ENCODE data around the gene HLA-C.

DNA sequence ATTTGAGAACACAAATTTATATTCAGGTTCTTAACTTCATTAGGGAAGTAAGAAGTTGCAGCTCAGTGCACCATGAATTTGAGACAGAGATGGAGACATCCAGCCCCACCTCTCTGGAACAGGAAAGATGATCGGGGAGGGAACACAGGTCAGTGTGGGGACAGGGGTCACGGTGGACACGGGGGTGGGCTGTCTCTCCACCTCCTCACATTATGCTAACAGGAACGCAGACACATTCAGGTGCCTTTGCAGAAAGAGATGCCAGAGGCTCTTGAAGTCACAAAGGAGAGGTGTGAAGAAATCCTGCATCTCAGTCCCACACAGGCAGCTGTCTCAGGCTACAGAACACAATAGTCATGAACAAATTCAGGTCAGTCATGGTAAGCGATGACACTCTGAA is 3.1 kb downstream of the HLA-C start:
- TF ChIP-seq POLR2A (IDR thresholded peaks at IDR 0.05) (no peak), POLR2AphosphoS5 (IDR thresholded peaks at IDR 0.05) (no peak)
- TF ChIP-seq, protein P1, sequence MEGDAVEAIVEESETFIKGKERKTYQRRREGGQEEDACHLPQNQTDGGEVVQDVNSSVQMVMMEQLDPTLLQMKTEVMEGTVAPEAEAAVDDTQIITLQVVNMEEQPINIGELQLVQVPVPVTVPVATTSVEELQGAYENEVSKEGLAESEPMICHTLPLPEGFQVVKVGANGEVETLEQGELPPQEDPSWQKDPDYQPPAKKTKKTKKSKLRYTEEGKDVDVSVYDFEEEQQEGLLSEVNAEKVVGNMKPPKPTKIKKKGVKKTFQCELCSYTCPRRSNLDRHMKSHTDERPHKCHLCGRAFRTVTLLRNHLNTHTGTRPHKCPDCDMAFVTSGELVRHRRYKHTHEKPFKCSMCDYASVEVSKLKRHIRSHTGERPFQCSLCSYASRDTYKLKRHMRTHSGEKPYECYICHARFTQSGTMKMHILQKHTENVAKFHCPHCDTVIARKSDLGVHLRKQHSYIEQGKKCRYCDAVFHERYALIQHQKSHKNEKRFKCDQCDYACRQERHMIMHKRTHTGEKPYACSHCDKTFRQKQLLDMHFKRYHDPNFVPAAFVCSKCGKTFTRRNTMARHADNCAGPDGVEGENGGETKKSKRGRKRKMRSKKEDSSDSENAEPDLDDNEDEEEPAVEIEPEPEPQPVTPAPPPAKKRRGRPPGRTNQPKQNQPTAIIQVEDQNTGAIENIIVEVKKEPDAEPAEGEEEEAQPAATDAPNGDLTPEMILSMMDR (IDR thresholded peaks at IDR 0.05), result no peak
